ENCODE measurements around the gene USP31.

DNA sequence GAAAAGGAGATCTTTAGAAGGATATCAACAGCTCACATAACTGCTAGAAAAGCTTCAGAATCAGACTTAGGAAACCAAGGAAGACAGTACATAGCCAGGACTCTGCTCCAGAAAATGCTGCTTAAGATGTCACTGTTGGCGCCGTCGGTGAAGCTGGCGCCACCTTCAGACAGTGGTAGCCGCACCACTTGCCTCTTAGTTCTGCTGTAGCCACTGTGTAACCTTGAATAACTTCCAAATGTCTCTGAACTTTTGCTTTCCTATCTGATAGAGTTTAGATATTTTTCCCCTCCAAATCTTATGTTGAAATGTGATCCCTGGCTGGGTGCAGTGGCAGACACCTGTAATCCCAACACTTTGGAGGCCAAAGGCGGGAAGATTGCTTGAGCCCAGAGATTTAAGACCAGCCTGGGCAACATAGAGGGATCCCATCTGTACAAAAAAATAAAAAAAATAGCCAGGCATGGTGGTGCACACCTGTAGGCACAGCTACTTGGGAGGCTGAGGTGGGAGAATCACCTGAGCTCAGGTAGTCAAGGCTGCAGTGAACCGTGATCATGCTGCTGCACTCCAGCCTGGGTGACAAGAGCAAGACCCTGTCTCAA lies 6.3 kb upstream of the USP31 start:
- TF ChIP-seq POLR2A (IDR thresholded peaks at IDR 0.05), result no peak
- TF ChIP-seq, protein P1, sequence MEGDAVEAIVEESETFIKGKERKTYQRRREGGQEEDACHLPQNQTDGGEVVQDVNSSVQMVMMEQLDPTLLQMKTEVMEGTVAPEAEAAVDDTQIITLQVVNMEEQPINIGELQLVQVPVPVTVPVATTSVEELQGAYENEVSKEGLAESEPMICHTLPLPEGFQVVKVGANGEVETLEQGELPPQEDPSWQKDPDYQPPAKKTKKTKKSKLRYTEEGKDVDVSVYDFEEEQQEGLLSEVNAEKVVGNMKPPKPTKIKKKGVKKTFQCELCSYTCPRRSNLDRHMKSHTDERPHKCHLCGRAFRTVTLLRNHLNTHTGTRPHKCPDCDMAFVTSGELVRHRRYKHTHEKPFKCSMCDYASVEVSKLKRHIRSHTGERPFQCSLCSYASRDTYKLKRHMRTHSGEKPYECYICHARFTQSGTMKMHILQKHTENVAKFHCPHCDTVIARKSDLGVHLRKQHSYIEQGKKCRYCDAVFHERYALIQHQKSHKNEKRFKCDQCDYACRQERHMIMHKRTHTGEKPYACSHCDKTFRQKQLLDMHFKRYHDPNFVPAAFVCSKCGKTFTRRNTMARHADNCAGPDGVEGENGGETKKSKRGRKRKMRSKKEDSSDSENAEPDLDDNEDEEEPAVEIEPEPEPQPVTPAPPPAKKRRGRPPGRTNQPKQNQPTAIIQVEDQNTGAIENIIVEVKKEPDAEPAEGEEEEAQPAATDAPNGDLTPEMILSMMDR (IDR thresholded peaks at IDR 0.05), result peak in 1 of 3 experiments; percentile 9
